Measurements from ENCODE around the gene ZNF215.
"Not testable (repeated sequence)": the region's sequence is repeated elsewhere in the genome, so short reads cannot be mapped to it uniquely, and the experiment has no call there.

ZNF215 gene

DNA sequence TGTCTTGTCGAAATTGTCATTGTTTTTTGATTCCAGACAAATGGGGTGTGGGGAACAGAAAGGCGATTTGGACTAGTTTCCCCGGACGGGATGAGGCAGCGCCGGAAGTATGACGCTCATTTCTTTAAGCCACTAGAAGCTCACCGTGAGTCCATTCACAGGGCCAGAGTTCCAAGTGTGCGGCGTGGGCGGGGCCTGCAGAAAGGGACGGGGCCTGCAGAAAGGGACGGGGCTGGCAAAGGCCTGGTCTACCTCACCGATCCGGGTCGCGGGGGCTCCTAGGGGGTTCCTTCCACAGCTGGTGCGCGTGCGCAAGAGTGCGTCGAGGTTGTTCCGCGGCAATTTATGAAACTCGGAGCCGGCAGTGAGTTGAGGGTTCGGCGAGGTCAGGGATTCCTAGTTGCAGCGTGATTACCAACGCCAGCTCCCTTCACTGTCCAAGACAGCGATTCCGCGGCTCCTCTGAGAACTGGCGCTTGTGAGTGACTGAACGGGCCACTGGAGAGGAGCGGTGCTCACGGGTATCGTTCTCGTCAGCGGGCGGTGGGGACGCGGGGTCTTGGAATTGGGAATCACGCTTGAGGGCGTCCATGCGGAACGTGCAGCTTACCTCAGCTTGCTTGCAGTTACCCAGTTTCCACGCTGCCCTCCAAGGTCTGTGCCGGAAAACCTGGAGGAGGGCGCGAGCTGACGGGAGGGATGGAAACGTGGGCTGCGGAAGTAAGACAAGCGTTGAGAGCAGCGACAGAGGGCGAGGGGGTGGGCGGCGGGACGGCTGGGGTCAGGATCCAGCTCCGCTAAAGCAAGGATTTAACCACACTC, at the start of gene ZNF215:
Gene ZNF215 (plus strand): TSS at position 219 of the 822 bp plus-strand sequence. CDS start 5,847 bp downstream, outside the sequence.
- peak; percentile 32 for DNase-seq (ENCODE audit: low read depth)

DNA sequence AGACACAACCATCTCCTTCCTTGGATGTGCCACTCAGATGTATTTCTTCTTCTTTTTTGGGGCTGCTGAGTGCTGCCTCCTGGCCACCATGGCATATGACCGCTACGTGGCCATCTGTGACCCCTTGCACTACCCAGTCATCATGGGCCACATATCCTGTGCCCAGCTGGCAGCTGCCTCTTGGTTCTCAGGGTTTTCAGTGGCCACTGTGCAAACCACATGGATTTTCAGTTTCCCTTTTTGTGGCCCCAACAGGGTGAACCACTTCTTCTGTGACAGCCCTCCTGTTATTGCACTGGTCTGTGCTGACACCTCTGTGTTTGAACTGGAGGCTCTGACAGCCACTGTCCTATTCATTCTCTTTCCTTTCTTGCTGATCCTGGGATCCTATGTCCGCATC, 49.3 kb upstream of the ZNF215 start:
- no peak for DNase-seq (ENCODE audit: low read depth)

GRCh38 chr11:6882751-6883150, 43.5 kb upstream of the ZNF215 start:
- no peak for DNase-seq (ENCODE audit: low read depth)

DNA sequence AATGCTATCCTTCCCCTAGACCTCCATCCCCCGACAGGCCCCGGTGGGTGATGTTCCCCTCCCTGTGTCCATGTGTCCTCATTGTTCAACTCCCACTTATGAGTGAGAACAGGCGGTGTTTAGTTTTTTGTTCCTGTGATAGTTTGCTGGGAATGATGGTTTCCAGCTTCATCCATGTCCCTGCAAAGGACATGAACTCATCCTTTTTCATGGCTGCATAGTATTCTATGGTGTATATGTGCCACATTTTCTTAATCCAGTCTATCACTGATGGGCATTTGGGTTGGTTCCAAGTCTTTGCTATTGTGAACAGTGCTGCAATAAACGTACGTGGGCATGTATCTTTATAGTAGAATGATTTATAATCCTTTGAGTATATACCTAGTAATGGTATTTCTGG, 38.5 kb upstream of the ZNF215 start:
- not testable (repeated sequence) for DNase-seq (ENCODE audit: low read depth)

- DNase-seq (ENCODE audit: low read depth): no peak
Measured at GRCh38 chr11:6888830-6889229, 37.4 kb upstream of the ZNF215 start.

GRCh38 chr11:6889835-6890234, 36.4 kb upstream of the ZNF215 start:
- no peak for DNase-seq (ENCODE audit: low read depth)

DNA sequence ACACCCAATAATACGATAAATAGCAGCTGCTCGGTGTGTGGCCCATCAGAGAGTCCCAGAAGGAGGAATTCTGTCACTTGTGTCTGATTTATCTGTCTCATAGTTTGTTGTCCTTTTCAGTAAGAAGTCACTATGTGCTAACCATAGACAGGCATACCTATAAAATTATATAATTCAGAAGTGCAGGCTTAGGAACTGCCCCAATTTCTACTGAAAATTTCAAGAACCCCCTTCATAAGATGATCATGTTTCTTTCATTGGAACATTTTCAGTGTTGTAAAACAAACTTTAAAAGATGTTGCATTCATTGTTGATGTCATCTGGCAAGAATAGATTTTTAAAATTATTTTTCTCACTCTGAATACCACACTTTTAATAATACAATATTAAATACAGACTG, 33.8 kb upstream of the ZNF215 start, which contains the start of gene OR2D2:
Gene OR2D2 (minus strand): TSS at position 101 of the 400 bp plus-strand sequence. CDS start 0 bp downstream, at position 101.
- no peak for DNase-seq (ENCODE audit: low read depth)

DNA sequence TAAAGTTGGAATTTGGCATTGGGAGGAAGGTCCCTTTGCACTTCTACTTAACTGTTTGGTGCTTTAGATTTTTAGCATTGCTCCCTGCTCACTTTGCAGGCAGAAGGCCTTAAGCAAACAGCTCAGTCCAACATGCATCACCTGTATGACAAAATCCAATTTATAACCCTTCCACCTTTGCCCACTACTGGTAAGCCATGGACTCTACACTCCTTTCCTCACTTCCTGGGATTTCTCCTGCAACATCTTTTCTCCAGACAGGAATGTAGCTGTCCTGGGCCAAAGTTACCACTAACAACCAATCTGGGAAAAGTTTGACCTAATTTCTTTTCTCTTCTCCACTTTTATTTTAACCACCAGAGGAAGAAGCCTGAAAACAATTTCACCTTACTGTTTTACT, 32.1 kb upstream of the ZNF215 start:
- DNase-seq (ENCODE audit: low read depth): no peak

- DNase-seq (ENCODE audit: low read depth): no peak
Measured at GRCh38 chr11:6895010-6895409, 31.2 kb upstream of the ZNF215 start.

- DNase-seq (ENCODE audit: low read depth): no peak
Measured at GRCh38 chr11:6898911-6899310, 27.3 kb upstream of the ZNF215 start.

- DNase-seq (ENCODE audit: low read depth): no peak
Measured at GRCh38 chr11:6900327-6900999, 25.8 kb upstream of the ZNF215 start.

- DNase-seq (ENCODE audit: low read depth): not testable (repeated sequence)
Measured at GRCh38 chr11:6904804-6905203, 21.4 kb upstream of the ZNF215 start.

GRCh38 chr11:6911378-6911777, 14.8 kb upstream of the ZNF215 start:
- no peak for DNase-seq (ENCODE audit: low read depth)

- DNase-seq (ENCODE audit: low read depth): no peak
Measured at GRCh38 chr11:6911948-6912347, 14.3 kb upstream of the ZNF215 start.

DNA sequence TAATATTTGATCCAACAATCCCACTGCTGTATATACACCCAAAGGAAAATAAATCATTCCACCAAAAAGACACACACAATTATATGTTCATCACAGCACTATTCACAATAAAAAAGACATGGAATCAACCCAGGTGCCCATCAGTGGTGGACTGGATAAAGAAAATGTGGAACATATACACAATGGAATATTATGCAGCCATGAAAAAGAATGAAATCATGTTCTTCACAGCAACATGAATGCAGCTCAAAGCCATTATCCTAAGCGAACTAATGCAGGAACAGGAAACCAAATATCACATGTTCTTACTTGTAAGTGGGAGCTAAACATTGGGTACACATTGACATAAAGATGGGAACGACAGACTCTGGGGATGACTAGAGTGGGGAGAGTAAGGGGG, 6.5 kb upstream of the ZNF215 start:
- no peak for DNase-seq (ENCODE audit: low read depth)

- no peak for DNase-seq (ENCODE audit: low read depth)
Measured at GRCh38 chr11:6920702-6921101, 5.5 kb upstream of the ZNF215 start, which contains the start of gene OR2D3. Gene OR2D3 (plus strand): TSS chr11:6921002. CDS start chr11:6921002, 0 bp downstream.

DNA sequence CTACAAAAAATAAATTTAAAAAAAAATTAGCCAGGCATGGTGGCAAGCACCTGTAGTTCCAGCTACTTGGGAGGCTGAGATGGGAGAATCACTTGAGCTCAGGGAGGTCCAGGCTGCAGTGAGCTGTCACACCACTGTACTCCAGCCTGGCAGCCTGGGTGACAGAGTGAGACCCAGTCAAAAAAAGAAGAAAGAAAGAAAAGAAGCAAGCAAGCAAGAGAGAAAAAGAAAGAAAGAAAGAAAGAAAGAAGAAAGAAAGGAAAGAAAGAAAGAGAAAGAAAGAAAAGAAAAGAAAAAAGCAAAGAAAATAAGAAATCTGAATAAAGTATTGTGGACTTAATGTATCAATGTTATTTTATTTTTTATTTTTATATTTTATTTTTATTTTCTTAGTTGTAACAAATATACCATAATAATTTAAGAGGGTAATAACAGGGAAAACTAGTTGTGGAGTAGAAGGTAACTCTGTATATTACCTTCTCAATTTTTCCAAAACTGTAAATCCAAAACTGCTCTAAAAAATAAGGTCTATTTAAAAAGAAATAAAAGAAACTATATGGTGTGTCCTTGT, 1.1 kb upstream of the ZNF215 start:
- DNase-seq (ENCODE audit: low read depth): no peak

- no peak for DNase-seq (ENCODE audit: low read depth)
Measured at GRCh38 chr11:6925636-6926207, 504 bp upstream of the ZNF215 start.

DNA sequence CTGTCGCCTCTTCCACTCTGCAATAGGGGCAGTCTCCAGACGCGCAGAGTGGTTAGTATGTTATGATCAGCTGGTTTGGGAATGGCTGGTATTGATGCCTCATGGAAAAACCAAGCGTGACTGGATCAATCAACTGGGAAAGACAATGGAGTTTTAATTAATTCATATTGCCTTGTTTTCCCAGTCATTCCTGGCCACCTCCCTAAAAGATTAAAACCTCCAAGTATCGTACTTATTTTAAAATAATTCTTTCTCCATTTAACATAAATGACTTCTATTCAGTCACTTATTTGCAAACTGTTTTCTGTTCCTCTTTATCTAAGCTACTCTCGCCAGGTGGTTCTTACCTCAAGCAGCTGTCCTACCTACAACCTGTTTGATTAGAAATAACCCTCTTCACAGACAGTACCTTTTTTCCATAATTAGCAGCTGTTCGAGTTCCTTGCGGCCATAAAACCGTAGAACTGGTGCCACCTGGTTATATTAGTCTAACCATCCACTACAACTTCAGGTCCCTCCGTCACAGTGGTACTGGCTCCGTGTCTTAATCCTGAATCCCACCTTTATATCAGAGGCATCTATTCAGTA, 898 bp downstream of the ZNF215 start:
- DNase-seq (ENCODE audit: low read depth): no peak

DNA sequence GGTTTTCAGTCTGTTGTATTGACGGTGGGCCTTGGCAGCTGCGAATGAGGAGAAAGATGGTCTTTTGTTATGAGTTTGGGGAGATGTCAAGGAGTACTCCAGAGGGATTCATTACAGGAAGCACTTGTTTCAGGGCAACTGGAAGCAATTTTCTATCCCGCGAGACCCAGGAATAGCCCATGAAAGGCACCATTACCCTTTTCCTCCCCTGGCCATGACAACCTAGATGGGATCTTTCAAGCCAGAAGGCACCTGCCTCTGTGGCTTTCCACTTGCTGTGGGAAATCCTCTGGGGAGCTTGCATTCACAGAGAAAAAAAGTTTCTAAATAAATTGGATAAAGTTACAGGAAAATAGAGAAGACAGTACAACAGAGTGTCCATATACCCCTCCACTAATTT, 2.7 kb downstream of the ZNF215 start:
- DNase-seq (ENCODE audit: low read depth): no peak

DNA sequence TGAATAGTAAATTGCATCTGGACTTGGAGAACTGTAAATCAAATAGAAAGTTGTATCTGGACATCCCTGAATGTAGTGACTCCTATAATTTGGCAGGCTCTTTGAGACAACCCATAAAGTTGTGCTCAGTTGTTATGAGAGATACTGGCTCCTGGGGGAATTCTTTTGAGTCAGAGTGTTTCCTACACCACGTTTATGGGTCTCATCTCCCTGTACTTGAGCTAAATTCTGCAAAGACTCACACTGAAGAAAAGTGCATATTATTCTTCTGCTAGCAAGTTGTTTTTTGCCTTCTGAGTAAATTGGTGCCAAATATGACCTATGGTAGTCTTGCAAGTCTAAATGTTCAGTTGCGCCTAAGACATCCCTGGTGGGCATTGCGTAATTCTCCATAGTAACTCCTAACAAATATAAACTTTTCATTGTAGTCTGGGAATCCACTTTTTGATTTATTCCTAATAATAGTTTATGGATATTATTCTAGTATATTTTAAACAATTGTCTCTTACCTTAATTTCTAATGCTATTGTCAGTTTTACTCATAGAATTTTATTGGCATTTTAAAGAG, 5.0 kb downstream of the ZNF215 start:
- DNase-seq (ENCODE audit: low read depth): no peak

DNA sequence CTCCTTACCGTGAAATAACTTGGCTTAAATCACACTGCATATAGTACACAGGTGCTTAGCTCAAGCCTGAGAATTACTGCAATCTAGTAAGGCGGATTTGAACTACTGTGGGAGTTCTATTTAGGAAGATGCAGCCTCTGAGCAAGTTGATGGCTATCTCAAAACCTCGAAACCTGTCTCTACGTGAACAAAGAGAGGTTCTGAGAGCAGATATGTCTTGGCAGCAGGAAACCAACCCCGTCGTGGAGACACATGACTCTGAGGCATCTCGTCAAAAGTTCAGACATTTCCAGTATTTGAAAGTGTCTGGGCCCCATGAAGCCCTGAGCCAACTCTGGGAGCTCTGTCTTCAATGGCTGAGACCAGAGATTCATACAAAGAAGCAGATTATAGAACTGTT, 5.9 kb downstream of the ZNF215 start:
- DNase-seq (ENCODE audit: low read depth): no peak

All from activated T-cell treated with anti-CD3 and anti-CD28 coated beads for 48 hours (primary cell).